Keratinocyte (primary cell): Measurements from ENCODE around the gene BACH1.
"Not testable (repeated sequence)": the region's sequence is repeated elsewhere in the genome, so short reads cannot be mapped to it uniquely, and the experiment has no call there.

Experiments used
- CTCF ChIP-seq, 3 experiments: IDR thresholded peaks in 1 of 3; conservative IDR thresholded peaks in 1 of 3; optimal IDR thresholded peaks in 1 of 3; 2 replicates in 2 of 3; 3 replicates in 1 of 3; pipeline versions ENCODE3 to v1.5.1; 2011; ENCODE audit warnings: low read length in 3 of 3, mild to moderate bottlenecking in 3 of 3, moderate library complexity in 2 of 3, control low read depth in 1 of 3, inconsistent platforms in 1 of 3; ENCODE audit not compliant: insufficient read depth in 2 of 3; ENCODE audit errors: extremely low read depth in 1 of 3
- EZH2 ChIP-seq: IDR thresholded peaks from one replicate; pipeline ENCODE4 v1.6.1; 2012; ENCODE audit warnings: inconsistent platforms, mild to moderate bottlenecking, low read length, moderate library complexity

DNA sequence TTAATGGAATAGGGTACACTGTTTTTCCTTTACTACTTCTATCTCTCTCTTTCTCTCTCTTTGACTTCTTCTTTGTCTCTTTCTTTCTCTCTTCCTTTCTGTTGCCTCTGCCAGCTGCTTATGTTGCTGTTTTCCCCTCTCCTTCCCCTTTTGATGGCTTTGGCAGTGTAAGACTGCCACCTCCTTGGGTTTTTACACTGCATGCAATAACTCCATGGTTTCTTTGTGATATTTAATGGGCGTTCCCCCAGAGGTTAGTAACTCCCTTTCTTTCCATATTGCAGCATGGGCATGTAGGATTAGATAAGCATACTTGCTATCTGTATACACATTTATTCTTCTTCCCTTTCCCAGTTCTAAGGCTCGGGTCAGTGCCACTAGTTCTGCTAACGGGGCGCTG is 58.1 kb downstream of the BACH1 start:
- not testable (repeated sequence) for TF ChIP-seq CTCF (optimal IDR thresholded peaks at IDR 0.05 in 1 of 3, IDR thresholded peaks at IDR 0.05 in 1 of 3, conservative IDR thresholded peaks at IDR 0.05 in 1 of 3; ENCODE audit: extremely low read depth in 1 of 3, insufficient read depth in 2 of 3, low read length in 3 of 3); EZH2
